ENCODE data around the gene SLAMF6. TPM values are rescaled to one million over a fixed set of nuclear protein-coding genes. Genes with fewer than 3 reads are reported as not detected.
"Not testable (repeated sequence)": the region's sequence is repeated elsewhere in the genome, so short reads cannot be mapped to it uniquely, and the experiment has no call there.

Gene SLAMF6
- total and polyA plus RNA-seq, 12 donors: 0.11 to 1.8 (median 0.97) TPM; not detected in 1

DNA sequence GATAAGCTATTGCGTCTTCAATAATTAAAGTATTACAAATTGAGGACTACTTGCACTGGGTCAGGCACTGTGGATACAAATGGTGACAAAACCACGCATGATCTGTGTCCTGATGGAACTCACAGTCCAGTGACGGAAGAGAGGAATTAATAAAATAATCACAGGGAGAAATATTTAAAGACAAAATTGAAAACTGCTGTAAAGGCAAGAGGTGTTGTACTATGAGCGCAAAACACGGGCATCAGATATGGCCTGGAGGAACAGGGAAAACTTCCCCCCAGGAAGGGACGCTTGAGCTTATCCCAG, 16.6 kb upstream of the SLAMF6 start:
- TF ChIP-seq, protein P1, sequence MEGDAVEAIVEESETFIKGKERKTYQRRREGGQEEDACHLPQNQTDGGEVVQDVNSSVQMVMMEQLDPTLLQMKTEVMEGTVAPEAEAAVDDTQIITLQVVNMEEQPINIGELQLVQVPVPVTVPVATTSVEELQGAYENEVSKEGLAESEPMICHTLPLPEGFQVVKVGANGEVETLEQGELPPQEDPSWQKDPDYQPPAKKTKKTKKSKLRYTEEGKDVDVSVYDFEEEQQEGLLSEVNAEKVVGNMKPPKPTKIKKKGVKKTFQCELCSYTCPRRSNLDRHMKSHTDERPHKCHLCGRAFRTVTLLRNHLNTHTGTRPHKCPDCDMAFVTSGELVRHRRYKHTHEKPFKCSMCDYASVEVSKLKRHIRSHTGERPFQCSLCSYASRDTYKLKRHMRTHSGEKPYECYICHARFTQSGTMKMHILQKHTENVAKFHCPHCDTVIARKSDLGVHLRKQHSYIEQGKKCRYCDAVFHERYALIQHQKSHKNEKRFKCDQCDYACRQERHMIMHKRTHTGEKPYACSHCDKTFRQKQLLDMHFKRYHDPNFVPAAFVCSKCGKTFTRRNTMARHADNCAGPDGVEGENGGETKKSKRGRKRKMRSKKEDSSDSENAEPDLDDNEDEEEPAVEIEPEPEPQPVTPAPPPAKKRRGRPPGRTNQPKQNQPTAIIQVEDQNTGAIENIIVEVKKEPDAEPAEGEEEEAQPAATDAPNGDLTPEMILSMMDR (IDR thresholded peaks at IDR 0.05): no peak
- TF ChIP-seq POLR2A (IDR thresholded peaks at IDR 0.05): no peak
- 77 to 85% (median 83%) methylated on average over 6 of the region's 6 CpGs for WGBS, 4 donors
- Histone ChIP-seq H3K27me3 (no peaks in the 10 kb centered on the region), H3K27ac (no peak overlapping the region), H3K4me3 (no peak overlapping the region), H3K9me3 (replicated peaks in 1 of 3) (peaks cover 0 to 9% (median 0%) of the 10 kb centered on the region in 3 donors), H3K4me1 (replicated peaks in 1 of 2) (no peaks in the 10 kb centered on the region), H3K36me3 (replicated peaks in 1 of 2) (no peaks in the 10 kb centered on the region)
- intact Hi-C loops (cut with DNase I): no loop called here
- no peak for DNase-seq

DNA sequence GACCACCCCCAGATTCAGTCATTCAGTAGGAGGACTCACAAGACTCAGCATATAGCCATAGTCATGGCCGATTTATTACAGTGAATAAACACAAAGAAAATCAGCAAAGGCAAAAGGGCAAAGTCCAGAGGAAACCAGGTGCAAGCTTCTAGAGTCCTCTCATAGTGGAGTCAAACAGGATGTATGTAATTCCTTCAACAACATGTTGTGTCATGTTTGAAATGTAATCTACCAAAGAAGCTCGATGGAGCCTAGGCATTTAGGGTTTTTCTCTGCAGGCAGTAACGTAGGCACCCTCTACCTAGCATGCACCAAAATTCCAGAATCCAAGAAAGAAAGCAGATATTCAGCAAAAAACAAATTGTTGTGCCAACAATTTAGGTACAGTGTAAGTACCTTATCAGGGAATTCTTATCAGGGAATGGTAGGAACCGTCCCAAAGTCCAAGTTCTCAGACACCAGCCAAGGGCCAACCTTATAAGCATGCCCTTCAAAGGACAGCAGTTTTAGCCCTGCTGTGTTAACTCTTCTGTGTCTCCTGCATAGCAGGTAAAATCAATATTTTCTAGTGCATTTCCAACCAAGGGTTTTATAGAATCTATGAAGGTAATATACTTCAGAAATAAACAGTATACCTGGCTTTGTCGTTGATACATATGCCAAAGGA, 16.1 kb upstream of the SLAMF6 start:
- no peak for TF ChIP-seq POLR2A (IDR thresholded peaks at IDR 0.05)
- TF ChIP-seq, protein P1 (IDR thresholded peaks at IDR 0.05): no peak
- 61 to 72% (median 67%) methylated on average over 5 of the region's 5 CpGs for WGBS, 4 donors
- intact Hi-C loops (cut with DNase I): no loop called here
- Histone ChIP-seq H3K36me3 (replicated peaks in 1 of 2) (no peaks in the 10 kb centered on the region), H3K27me3 (no peaks in the 10 kb centered on the region), H3K4me1 (replicated peaks in 1 of 2) (no peaks in the 10 kb centered on the region), H3K4me3 (no peak overlapping the region), H3K9me3 (replicated peaks in 1 of 3) (peaks cover 0 to 9% (median 4%) of the 10 kb centered on the region in 3 donors), H3K27ac (no peak overlapping the region)
- DNase-seq: no peak

GRCh38 chr1:160537714-160538665, 14.9 kb upstream of the SLAMF6 start:
- no peak for DNase-seq
- Histone ChIP-seq H3K27ac (no peak overlapping the region), H3K36me3 (replicated peaks in 1 of 2) (no peaks in the 10 kb centered on the region), H3K27me3 (no peaks in the 10 kb centered on the region), H3K4me3 (no peak overlapping the region), H3K9me3 (replicated peaks in 1 of 3) (peaks cover 0 to 9% (median 6%) of the 10 kb centered on the region in 3 donors), H3K4me1 (replicated peaks in 1 of 2) (no peaks in the 10 kb centered on the region)
- 76 to 84% (median 83%) methylated on average over 8 of the region's 8 CpGs for WGBS, 4 donors
- intact Hi-C loops (cut with DNase I): no loop called here
- no peak for TF ChIP-seq POLR2A (IDR thresholded peaks at IDR 0.05)
- TF ChIP-seq, protein P1 (IDR thresholded peaks at IDR 0.05): no peak

- intact Hi-C loops (cut with DNase I): no loop called here
- WGBS, 4 donors: 61 to 87% (median 72%) methylated on average over 3 of the region's 3 CpGs
Observed at GRCh38 chr1:160534823-160535605, 12.0 kb upstream of the SLAMF6 start.

DNA sequence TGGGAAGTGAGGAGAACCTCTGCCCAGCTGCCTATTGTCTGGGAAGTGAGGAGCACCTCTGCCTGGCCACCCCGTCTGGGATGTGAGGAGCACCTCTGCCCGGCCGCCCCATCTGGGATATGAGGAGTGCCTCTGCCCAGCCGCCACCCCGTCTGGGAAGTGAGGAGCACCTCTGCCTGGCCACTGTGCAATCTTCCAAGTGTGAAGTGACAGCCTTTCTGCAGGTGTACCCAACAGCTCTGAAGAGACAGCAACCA, 9.4 kb upstream of the SLAMF6 start:
- H3K4me1 ChIP-seq (replicated peaks in 1 of 2); H3K36me3 ChIP-seq (replicated peaks in 1 of 2); DNase-seq; intact Hi-C loops (cut with DNase I); H3K9me3 ChIP-seq (replicated peaks in 1 of 3); H3K27me3 ChIP-seq; H3K27ac ChIP-seq; H3K4me3 ChIP-seq: not testable (repeated sequence)
- WGBS, 4 donors: 82 to 85% methylated on average over 5 of the region's 5 CpGs; no CpG with 5 or more reads in 2 of the 4 donors

More at GRCh38 chr1:160534823-160535605, 12.0 kb upstream of the SLAMF6 start:
- no peak for TF ChIP-seq POLR2A (IDR thresholded peaks at IDR 0.05)
- TF ChIP-seq, protein P1 (IDR thresholded peaks at IDR 0.05): no peak
- no peaks in the 10 kb centered on the region for H3K27me3 ChIP-seq
- no peaks in the 10 kb centered on the region for H3K4me1 ChIP-seq (replicated peaks in 1 of 2)
- H3K27ac ChIP-seq: no peak overlapping the region
- peaks cover 0 to 9% (median 6%) of the 10 kb centered on the region in 3 donors for H3K9me3 ChIP-seq (replicated peaks in 1 of 3)
- H3K4me3 ChIP-seq: no peak overlapping the region
- no peaks in the 10 kb centered on the region for H3K36me3 ChIP-seq (replicated peaks in 1 of 2)
- DNase-seq: no peak

- H3K27ac ChIP-seq; H3K9me3 ChIP-seq (replicated peaks in 1 of 3); H3K27me3 ChIP-seq; H3K4me3 ChIP-seq; DNase-seq; H3K4me1 ChIP-seq (replicated peaks in 1 of 2); H3K36me3 ChIP-seq (replicated peaks in 1 of 2); intact Hi-C loops (cut with DNase I): not testable (repeated sequence)
- 83 to 93% (median 88%) methylated on average over 5 to 29 of the region's 29 CpGs for WGBS, 4 donors
Observed at GRCh38 chr1:160531809-160532556, 8.9 kb upstream of the SLAMF6 start.
